GM21737 (cell line): ENCODE data around the gene PDIA6.
A peak's percentile ranks its signal among the peaks of the same experiment; 100 is the strongest.
"Not testable (repeated sequence)": the region's sequence is repeated elsewhere in the genome, so short reads cannot be mapped to it uniquely, and the experiment has no call there.

Experiments used
- ATAC-seq: cut with Tn5 transposase; IDR thresholded peaks from one replicate; pipeline ENCODE4 v1.9.1; 2021; ENCODE audit warnings: mild to moderate bottlenecking, moderate library complexity; ENCODE audit not compliant: unreplicated experiment

PDIA6 gene

DNA sequence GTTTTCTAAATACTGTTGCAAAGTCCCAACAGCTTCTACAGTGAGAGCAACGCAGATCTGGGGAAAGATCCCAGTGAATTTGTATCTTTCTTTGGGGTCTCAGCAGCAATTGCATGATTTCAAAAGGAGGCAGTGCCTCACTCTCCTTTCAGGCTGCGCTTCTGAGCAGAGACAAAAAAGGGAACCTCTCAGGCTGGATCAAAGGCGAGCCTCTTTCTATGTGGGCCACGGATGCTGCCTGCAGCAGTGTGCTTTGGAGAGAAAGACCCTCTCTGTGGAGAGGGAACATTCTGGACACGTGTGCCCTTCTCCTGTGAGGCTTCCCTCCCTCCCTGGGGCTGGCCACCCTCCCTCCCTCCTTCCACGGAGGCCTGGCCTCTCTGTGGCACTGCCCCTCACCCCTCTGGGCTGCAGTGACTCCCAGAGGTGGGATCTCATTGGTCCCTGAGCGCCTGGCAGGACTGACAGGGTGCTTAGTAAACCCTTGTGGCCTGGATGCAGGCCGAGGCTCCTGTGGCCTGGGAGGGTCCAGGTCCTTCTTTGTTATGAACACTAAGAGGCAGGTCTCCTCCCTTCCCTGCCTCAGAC lies 21.6 kb upstream of the PDIA6 start:
- no peak for ATAC-seq

DNA sequence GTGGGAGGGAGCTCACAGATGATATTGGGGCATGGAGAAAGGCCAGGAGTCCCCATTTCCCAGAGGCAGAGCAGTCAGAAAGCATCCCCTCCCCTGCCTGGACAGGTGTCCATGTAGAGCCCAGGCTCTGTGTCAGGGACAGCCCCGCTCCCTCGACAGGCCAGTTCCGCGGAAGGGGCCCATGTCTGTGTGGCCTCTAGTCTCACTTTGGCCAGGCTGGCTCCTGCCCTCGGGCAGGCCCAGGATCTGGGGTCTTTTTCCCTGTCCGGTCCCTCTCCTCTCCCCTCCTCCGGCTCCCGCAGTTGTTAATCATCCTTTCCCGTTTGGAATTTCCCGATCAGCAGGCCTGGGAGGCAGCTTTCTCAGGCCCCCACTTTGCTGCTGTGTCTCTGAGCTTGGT lies 20.4 kb upstream of the PDIA6 start:
- ATAC-seq: no peak

DNA sequence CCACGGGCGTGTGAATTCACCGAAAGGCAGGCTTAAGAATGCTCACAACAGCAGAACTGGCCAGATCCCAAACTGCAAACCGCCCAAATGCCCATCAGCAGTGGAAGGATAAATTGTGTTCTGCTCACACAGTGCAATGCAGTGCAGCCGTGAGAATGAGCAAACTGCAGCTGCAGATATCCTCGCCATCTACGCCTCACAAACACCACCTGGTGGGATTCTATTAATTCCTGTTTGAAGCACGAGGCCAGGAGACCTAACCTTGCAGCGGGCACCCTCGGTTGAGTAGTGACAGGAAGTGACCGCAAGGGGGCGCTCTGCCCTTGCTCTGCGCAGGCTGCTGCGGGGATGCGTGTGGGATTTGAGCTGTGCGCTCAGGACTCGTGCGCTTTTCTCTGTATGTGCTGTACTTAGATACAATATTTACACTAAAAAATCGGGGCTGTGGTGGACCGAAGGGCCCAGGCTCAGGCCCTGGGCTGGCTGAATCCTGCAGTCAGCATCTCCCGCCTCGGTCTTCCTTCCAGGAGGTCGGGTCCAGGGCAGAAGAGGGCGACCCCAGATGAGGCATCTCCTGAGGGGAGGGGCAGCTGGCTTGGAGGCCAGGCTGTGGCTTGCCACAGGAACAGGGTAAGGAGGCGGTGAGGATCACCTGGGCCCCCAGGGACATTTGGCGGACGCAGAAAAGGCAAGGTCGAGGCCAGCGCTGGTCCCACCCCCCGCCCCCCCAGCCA lies 19.8 kb upstream of the PDIA6 start:
- ATAC-seq: peak; percentile 84

DNA sequence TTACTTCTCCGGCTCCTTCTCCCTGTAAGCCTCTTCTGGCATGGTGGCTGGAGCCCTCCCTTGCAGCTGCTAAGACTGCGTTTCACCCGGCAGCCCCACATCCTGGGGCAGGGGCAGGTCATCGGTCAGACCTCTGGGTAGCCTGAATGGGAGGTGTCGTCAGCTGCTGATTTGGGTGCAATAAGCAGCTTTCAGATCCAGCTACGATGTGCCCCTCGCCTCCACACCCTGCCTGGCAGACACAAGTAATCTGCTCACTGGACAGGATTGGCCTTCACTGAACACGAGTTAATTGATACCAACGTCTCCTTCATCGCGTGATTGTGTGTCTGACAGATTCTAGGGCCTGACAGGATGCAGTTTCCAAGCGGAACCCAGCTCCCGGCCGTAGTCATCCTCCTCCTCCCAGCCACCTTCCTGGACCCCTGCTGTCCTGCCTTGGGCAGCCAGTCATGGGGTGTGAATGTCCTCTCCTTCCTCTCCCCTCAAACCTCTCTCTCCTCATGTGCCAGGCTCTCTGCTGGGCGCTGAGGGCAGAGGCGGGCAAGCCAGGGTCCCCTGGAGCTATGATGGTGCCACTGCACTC lies 18.9 kb upstream of the PDIA6 start:
- ATAC-seq: no peak

DNA sequence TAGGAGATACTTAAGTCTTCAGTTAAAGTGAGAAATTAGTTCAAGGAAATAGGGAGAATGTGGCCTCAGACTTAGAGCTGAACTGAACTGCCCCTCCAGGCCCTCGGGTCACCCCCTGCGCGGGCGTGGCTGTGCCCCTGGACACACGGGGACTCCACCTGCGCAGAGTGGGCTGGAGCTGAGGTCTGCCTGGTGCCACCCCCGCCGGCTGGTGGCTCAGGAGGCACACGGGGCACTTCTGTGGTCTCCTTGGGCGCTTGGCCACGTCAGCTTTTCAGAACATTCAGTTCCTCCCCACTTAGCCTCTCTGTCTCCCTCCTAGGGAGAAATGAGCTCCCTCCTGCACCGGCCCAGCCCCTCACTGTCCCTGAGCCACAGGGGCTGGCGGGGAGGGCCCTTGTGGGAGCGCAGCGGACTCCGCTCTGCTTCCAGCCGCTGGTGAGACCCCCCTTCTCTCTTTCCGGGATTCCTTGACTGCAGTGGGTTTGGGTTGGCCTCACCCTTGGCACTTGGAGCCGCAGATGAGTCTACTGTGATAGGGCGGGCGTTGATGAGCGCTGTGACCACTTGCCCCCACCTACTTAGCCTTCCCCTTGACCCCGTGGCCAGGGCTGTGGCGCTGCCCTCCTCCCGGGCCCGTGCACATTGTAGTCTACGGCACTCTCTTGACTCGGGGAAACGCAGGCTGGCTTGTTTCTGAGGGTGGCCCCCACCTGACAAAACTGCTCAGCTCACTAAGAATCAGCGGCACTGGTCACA lies 18.2 kb upstream of the PDIA6 start:
- no peak for ATAC-seq

DNA sequence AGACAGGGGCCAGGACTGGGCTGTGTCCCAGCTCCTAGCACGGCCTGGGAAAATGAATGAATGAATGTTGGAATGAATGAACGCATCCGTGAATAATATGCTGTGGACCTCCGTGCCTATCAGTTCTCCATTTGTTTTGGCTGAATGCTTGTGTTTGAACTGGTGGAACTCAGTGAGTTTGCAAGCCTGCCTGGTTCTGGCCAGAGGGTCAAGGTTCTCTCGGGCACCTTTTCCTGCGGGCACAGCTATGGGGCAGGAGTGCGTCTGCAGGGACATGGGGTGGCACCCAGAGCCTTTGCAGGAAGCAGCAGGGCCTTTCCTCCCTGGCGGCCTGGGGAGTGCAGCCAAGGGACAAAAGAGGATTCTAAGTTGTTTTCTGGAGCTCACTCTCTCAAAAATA lies 17.6 kb upstream of the PDIA6 start:
- ATAC-seq: no peak

DNA sequence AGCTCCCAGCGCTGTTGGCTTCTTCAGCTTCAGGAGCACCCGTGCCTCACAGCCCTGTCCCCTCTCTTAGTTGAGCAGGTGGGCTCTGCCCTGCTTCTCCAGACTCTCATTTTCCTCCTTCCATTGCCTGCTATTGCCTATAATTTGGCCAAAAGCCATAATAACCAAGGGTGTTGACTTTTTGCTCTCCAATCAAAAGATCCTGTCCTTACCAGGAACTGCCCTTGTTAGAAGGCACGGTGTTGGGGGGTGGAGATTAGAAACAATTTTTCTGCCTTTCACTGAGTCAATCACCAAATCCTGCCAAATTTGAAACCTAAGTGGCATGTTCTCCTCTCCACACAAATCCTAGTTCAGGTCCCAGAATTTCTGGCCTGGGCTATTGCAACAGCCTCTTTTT lies 16.7 kb upstream of the PDIA6 start:
- ATAC-seq: no peak

DNA sequence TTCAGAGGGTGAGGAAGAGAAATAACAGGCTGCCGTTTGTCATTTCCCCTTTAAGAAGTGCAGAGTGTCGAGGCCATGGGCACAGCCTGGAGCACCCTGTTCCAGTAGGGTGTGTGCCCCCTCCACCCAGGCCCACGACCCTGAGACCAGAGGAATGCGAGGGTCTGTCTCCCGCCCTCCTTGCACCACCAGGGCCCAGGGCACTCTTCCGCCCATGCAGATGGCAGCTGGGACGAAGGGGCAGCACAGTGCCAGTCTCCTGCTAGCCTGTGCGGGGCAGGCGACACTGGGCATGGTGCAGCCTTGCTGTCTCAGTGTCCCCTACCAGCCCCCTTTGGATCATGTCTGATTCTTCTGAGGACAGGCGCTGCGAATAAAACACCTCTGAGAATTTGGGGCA lies 15.8 kb upstream of the PDIA6 start:
- ATAC-seq: no peak

DNA sequence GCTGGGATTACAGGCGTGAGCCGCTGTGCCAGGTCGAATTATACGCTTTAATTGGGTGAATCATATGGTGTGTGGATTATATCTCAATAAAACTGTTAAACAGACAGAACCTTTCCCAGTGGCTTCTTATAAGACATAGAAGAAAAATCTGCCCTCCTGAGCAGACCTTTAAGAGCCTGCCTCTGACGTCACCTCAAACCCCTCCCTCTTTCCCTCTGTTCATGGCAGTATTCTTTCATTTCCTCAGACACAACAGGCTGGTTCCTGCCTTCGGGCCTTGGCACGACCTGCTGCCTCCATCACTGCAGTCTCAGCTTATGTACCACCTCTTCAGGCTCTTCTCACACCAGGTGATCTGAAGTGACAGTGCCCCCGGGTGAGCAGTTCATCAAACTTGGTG lies 14.0 kb upstream of the PDIA6 start:
- no peak for ATAC-seq

DNA sequence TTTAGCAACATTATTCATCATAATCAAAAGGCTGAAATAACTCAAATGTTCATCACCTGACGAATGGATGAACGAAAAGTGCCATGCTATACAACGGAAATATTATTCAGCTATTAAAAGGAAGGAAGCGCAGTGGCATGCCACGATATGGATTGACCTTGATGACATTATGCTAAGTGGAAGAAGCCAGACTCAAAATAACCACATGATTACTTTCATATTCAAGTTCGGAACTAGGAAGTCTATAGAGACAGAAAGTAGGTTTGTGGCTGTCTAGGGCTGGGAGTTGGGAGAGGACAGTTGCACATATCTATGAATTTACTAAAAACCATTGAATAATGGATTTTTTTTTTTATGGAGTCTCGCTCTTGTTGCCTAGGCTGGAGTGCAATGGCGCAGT lies 13.4 kb upstream of the PDIA6 start:
- no peak for ATAC-seq

DNA sequence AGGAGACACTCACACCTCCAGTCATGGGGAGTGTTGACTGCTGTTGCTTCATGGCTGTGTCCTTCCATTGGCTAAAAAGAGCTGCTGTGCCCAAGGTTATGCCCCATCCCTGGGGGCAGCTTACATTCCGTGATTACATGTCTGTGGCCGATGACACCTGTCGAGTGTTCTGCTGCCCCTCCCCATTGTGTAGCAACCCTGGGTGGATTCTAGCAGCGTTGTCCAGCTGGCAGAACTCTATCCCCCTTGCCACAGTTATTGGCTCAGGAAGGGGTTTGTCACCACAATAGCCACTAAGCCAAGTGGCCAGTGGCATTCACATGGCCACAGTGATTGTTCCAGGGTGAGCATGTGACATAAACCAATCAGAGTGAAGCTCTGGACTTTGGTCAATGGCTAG lies 11.6 kb upstream of the PDIA6 start:
- ATAC-seq: no peak

DNA sequence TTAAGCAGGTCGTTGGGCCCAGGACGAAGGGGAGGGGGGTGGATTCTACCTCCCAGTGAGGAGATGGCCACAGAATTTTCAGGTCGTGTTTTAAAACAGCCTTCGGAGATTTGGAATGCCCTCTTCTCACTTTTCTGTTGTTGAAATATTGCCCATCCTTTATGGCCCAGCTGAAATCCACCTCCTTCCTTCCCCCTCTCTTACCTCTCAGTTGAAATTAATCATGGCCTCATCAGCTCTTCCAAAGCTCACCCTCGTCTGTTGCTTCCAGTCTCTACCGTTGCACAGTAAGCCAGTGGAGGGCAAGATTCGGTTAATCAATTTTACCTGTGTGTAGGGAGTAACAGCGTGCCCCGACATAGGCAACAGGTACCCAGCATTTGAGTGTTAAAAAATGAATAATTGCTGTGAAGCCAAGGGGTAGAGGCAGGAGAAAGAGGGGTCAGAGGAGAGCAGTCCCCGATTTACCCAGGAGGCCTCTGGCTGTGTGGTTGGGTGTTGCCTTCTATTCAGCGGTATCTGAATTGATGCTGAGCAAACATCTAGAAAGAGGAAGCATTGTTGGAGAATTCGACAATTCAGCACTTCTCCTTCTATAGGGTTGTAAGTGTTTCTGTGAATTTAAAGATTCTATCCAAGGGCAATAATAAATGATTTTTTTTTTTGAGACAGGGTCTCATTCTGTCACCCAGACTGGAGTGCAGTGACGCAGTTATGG lies 8.6 kb upstream of the PDIA6 start:
- no peak for ATAC-seq

DNA sequence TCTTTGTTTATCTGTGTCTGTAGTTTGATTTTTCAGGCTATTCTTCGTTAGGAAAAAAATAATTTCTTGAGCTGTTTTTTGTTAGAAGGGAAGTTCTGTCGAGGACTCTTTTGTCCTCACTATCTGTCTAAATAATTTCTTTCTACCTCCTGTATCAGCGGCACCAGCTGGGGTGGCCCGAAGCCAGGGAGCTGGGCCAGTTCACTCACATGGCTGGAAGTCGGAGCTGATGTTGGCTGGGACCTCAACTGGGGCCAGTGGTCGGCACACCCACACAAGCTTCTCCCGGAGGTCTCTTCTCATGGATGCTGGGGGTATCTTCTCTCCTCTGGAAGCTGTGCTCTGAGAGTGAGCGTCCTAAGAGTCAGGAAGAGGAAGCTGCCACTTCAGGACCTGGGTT lies 8.0 kb upstream of the PDIA6 start:
- ATAC-seq: no peak

DNA sequence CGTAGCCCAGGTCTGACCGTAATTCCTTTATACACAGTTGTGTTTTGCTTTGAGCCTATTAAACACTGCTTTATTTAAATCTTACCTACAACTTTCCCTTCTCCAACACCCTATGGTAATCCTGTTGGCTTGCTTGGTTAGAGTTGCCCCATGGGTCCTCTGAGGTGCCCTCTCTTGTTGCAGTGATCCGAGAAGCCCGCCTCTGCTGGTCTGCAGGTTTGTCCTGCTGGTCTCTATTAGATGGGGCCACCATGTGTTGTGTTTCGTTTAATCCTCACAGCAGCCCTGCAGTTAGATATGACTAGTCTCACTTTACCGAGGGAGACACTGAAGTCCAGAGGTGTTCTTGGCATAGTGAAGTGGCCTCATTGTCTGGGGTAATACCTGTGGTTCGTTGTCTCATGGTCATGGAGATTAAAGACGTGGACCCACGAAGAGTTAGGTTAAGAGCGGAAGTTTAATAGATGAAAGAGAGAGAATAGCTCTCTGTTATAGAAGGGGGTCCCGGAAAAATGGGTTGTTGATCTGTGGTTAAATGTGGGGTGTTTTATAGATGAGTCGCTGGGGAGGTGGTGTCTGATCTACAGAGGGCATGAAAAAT lies 7.2 kb upstream of the PDIA6 start:
- no peak for ATAC-seq

DNA sequence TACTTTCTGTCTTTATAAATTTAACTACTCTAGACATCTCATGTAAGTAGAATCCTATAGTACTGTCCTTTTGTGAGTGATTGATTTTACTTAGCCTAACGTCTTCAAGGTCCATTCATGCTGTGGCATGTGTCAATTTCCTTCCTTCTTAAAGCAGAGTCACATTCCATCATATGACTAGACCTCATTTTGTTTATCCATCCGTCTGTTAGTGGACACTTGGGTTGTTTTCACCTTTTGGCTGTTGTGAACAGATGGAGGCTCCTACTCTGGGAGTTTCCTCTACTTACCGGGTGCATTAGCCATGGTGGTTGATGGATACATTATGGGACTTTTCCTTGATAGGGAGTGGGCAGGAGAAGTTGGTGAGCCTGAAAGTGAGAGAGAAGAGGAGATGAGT lies 6.4 kb upstream of the PDIA6 start:
- no peak for ATAC-seq

DNA sequence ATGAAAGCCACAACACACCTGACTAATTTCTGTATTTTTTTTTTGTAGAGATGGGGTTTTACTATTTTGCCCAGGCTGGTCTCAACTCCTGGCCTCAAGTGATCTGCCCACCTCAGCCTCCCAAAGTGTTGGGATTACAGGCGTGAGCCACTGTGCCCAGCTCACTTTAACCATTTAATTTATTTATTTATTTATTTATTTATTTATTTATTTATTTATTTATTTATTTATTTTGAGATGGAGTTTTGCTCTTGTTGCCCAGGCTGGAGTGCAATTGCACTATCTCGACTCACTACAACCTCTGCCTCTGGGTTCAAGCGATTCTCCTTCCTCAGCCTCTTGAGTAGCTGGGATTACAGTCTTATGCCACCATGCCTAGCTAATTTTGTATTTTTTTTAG lies 5.7 kb upstream of the PDIA6 start:
- not testable (repeated sequence) for ATAC-seq

DNA sequence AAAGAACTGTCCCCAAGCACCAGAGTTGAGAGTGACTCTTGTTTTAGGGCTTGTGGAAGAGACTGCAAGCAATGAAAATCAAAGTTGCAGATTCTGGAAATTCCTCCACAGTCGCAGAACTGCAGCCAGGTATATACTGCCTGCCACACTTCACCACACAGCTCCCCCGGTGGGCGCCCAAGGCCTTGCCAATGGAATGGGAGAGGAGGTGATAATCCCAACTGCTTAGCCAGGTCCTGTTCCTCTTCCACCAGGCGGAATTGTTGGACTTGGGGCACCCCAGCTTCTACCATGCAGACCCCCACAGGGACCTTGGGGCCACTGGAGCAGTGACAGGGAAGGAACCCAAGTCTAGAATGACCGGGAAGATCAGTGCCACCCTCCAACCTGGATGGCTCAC lies 4.8 kb upstream of the PDIA6 start:
- no peak for ATAC-seq

DNA sequence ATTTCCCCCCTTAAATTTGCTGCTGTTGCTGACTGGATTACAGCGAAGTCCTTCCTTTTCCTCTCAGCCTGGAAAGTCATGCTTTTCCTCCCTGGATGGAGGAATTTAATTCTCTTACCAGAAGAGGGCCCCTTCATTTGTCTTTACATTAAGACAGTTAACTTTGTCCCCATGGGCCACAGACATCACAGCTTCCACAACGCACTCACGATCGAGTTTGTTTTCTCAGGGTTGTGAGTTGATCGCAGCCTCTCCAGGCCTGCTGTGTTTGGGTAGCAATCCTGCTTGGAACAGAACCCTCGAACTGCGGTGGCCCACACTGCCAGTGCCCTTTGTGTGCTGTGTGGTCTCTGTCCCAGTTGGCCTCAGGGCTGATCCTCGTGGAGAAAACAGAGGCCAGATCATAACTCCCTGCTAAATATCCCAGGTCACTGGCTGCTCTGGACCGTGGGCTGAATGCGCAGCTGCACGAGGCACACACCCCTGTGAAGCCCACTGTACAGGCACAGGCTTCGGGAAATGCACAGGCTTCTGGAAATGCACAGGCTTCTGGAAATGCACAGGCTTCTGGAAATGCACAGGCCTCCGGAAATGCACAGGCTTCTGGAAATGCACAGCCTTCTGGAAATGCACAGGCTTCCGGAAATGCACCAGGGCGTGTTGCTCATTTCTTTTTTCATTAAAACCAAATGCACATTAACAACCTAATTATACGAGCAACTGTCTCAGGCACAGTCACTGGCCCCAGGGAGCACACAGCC lies 2.2 kb upstream of the PDIA6 start:
- no peak for ATAC-seq

DNA sequence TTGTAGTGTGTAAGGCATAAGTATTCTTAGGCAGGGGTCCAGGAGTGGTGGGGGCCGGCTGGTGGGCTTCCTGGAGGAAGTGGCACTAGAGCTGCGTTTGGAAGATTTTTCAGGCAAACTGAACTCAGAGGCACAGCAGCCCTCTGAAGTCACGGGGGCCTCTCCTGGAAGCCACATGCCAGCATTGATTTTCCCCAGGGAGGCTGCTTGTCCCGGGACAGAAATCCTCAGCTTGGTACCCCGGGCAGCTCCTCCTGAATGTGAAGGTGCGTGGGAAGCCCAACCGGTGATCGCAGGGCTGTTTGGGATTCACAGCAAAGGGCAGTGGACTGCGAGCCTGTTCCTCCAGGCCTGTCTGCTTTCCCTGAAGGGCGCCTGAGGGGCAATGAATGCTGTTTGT lies 1.6 kb upstream of the PDIA6 start:
- ATAC-seq: no peak
